ENCODE data around the gene PRR33.

PRR33 gene

GRCh38 chr11:1843098-1843473, 48.6 kb downstream of the PRR33 start:
- no peak overlapping the region for H3K4me3 ChIP-seq (ENCODE audit: low read depth, low read length)
- DNase-seq (ENCODE audit: low read depth), result no peak

DNA sequence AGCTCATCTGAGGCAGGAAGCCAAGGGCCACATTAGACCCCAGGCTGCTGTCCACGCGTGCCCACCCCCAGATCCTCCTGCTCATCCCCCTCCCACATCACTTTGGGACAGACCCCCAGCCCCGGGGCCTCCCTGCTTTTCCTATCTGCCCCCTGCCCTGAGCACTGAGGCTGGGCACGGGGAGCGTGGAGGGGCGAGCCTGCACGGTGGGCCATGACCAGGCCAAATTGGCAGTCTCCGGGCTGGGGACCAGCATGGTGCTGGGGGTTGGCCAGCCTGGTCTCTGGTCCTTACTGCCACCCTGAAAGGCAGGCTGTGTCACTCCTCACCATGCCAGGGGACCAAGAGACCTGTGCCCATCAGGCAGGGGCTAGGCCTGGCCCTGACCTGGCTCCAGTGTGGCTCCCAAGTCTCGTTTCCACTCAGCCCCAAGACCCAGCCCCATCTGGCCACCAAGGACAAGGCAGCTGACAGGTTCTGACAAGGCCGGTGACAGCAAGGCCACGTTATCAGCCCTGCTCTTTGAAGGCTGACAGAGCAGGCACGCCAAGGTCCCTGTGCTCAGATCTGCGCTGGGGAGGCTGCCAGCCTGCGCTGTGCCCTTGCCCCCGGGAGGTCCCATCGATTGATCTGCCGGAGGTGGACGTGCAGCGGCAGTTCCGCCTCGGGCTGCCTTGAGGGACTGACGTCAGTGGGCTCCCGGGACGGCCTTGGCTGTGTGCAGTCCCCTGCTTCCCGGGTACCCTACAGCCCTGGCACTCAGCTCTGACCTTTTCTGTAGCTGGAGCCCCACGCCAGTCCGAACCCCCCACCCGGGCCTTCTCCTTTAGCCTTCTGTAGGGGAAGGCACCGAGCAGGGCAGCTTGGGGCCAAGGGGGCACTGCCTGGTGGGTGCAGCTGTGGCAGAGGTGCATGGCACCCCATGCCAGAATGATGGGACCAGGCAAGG, 49.3 kb downstream of the PRR33 start:
- H3K4me3 ChIP-seq (ENCODE audit: low read depth, low read length), result no peak overlapping the region
- DNase-seq (ENCODE audit: low read depth), result no peak

DNA sequence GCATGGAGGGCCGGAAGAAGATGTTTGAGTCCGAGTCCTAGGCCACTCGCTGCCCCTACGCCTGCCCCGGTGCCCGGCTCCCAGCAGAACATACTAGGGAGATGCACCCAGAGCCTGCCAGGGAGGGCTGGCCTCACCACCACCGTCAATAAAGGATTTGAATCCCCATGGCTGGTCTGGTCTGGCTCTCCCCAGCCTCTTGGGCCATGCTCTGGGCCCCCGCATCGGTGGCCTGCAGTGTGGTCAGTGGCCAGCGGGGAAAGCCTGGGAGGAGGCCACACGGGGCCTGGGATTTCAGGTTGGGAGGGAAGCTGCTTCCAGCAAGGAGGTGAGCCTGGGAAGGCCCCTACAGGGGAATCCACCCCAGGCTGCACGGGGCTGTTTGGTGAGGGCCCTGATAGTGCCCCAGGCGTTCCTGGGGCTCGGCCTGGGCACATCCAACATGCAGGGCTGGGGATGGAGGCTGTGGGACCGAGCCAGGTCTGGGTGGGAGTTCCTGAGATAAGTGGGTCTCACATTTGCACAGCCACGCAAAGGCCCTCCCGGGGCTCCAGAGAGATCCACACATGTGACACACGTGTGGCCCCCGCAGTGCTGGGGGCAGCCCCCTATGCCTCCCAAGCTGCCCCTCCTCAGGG, 50.1 kb downstream of the PRR33 start:
- H3K4me3 ChIP-seq (ENCODE audit: low read depth, low read length), result no peak overlapping the region
- DNase-seq (ENCODE audit: low read depth), result no peak

GRCh38 chr11:1840780-1841480, 50.8 kb downstream of the PRR33 start:
- H3K4me3 ChIP-seq (ENCODE audit: low read depth, low read length), result no peak overlapping the region
- DNase-seq (ENCODE audit: low read depth), result no peak

DNA sequence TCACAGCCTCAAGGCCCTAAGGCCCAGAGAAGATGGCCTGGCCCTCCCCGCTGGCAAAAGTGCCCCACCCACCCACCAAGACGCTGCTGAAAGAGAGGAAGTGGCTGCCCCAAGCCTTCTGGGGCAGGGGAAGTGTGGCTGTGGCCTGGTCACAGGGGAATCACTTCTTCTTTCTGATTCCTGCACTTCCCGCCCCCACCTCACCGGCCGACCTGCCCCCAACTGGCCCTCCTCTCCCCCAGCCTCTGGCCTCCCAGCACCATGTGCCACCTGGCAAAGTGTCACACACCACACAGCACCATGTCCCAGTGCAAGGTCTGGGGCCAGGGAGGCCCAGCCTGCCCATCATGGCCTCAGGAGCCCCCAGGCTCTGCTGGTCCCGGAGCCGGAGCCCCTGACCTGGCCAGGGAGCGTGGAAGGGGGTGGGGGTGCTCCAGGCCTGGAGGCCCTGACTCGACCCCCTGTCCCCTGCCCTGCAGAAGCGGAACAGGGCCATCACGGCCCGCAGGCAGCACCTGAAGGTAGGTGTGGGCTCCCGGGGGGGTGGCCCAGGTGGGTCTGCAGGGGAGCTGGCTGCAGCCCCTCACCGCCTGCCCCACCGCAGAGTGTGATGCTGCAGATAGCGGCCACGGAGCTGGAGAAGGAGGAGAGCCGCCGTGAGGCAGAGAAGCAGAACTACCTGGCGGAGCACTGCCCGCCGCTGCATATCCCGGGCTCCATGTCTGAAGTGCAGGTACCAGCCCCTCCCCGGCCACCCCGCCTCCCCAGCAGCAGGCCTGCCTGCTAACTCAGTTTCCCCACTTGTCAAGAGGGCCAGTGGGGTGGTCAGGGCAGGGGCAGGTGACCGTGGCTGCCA, 51.5 kb downstream of the PRR33 start:
- no peak for DNase-seq (ENCODE audit: low read depth)
- H3K4me3 ChIP-seq (ENCODE audit: low read depth, low read length), result no peak overlapping the region

GRCh38 chr11:1839204-1839923, 52.3 kb downstream of the PRR33 start:
- H3K4me3 ChIP-seq (ENCODE audit: low read depth, low read length), result no peak overlapping the region
- no peak for DNase-seq (ENCODE audit: low read depth)

GRCh38 chr11:1838426-1839144, 53.1 kb downstream of the PRR33 start, which contains the start of gene TNNI2:
Gene TNNI2 (plus strand): TSS chr11:1838981. CDS start chr11:1839697, 716 bp downstream.
- no peak for DNase-seq (ENCODE audit: low read depth)
- no peak within 1 kb of the TSS for H3K4me3 ChIP-seq (ENCODE audit: low read depth, low read length)
